ACC112 (cell line): Measurements from ENCODE around the gene DDX1.

Experiments used
- H2AFZ ChIP-seq: fragments of 200-600 bp; sonication (generic); one replicate; pipeline ENCODE4 v1.6.0; 2017; ENCODE audit warnings: antibody characterized with exemption, low read length; ENCODE audit not compliant: unreplicated experiment
- H3K27ac ChIP-seq: fragments of 200-600 bp; sonication (generic); 2 replicates; pipeline ENCODE4 v1.5.1; 2014; ENCODE audit warnings: low read depth, mild to moderate bottlenecking, antibody characterized with exemption, low read length, moderate library complexity
- H3K27me3 ChIP-seq: fragments of 200-600 bp; sonication (generic); 2 replicates; pipeline ENCODE4 v1.6.1; 2014; ENCODE audit warnings: mild to moderate bottlenecking, antibody characterized with exemption, low read length, moderate library complexity, mixed read lengths; ENCODE audit not compliant: insufficient read depth
- H3K36me3 ChIP-seq: fragments of 200-600 bp; sonication (generic); 2 replicates; pipeline ENCODE4 v1.6.1; 2016; ENCODE audit warnings: mild to moderate bottlenecking, antibody characterized with exemption, low read length, moderate library complexity, mixed read lengths; ENCODE audit not compliant: insufficient read depth
- H3K4me1 ChIP-seq: fragments of 200-600 bp; sonication (generic); one replicate; pipeline ENCODE4 v1.6.1; 2016; ENCODE audit warnings: low read length, mixed read lengths; ENCODE audit not compliant: insufficient read depth, unreplicated experiment, control insufficient read depth
- H3K4me3 ChIP-seq: fragments of 200-600 bp; sonication (generic); 2 replicates; pipeline ENCODE4 v1.5.1; 2014; ENCODE audit warnings: mild to moderate bottlenecking, low read depth, low read length
- H3K79me2 ChIP-seq: fragments of 200-600 bp; sonication (generic); one replicate; pipeline ENCODE4 v1.6.0; 2016; ENCODE audit warnings: low read length; ENCODE audit not compliant: control insufficient read depth, unreplicated experiment, insufficient read depth

The DDX1 gene

GRCh38 chr2:15630978-15631719 is 39.5 kb downstream of the DDX1 start:
- Histone ChIP-seq H3K27ac (no peak overlapping the region), H2AFZ (no peak overlapping the region), H3K36me3 (peaks cover 48% of the 10 kb centered on the region), H3K27me3 (no peaks in the 10 kb centered on the region), H3K4me1 (no peaks in the 10 kb centered on the region), H3K4me3 (no peak overlapping the region), H3K79me2 (no peaks in the 10 kb centered on the region)

GRCh38 chr2:15631883-15632282 is 40.2 kb downstream of the DDX1 start:
- Histone ChIP-seq H3K79me2 (no peaks in the 10 kb centered on the region), H3K27me3 (no peaks in the 10 kb centered on the region), H3K36me3 (peaks cover 50% of the 10 kb centered on the region), H3K4me3 (no peak overlapping the region), H3K27ac (no peak overlapping the region), H2AFZ (no peak overlapping the region), H3K4me1 (no peaks in the 10 kb centered on the region)

GRCh38 chr2:15633043-15633970 is 41.6 kb downstream of the DDX1 start:
- Histone ChIP-seq H3K4me3 (no peak overlapping the region), H3K36me3 (peaks cover 39% of the 10 kb centered on the region)

GRCh38 chr2:15633971-15634346 is 42.3 kb downstream of the DDX1 start:
- Histone ChIP-seq H2AFZ (no peak overlapping the region), H3K27ac (no peak overlapping the region), H3K4me3 (no peak overlapping the region), H3K27me3 (no peaks in the 10 kb centered on the region), H3K4me1 (peaks cover 16% of the 10 kb centered on the region), H3K79me2 (no peaks in the 10 kb centered on the region), H3K36me3 (peaks cover 33% of the 10 kb centered on the region)

More at GRCh38 chr2:15633043-15633970, 41.6 kb downstream of the DDX1 start:
- Histone ChIP-seq H3K79me2 (no peaks in the 10 kb centered on the region), H3K4me1 (peaks cover 9% of the 10 kb centered on the region), H3K27ac (no peak overlapping the region), H3K27me3 (no peaks in the 10 kb centered on the region), H2AFZ (no peak overlapping the region)

GRCh38 chr2:15634846-15635490 is 43.3 kb downstream of the DDX1 start:
- Histone ChIP-seq H2AFZ (no peak overlapping the region), H3K36me3 (peaks cover 25% of the 10 kb centered on the region), H3K79me2 (no peaks in the 10 kb centered on the region), H3K27ac (no peak overlapping the region), H3K4me1 (peaks cover 24% of the 10 kb centered on the region), H3K4me3 (no peak overlapping the region), H3K27me3 (no peaks in the 10 kb centered on the region)

- peaks cover 20% of the 10 kb centered on the region for H3K36me3 ChIP-seq
- no peaks in the 10 kb centered on the region for H3K27me3 ChIP-seq
- no peak overlapping the region for H3K27ac ChIP-seq
- no peak overlapping the region for H3K4me3 ChIP-seq
- H3K4me1 ChIP-seq = peaks cover 32% of the 10 kb centered on the region
- no peak overlapping the region for H2AFZ ChIP-seq
- H3K79me2 ChIP-seq = no peaks in the 10 kb centered on the region
These were observed 45.5 kb downstream of the DDX1 start for GRCh38 chr2:15636972-15637785.

- Histone ChIP-seq H3K4me1 (peaks cover 32% of the 10 kb centered on the region), H3K27ac (peak overlapping the region; percentile 9; the same call in 1 of the 2 replicates), H3K27me3 (no peaks in the 10 kb centered on the region), H3K4me3 (no peak overlapping the region), H2AFZ (no peak overlapping the region), H3K79me2 (no peaks in the 10 kb centered on the region), H3K36me3 (peaks cover 20% of the 10 kb centered on the region)
These were observed 47.1 kb downstream of the DDX1 start for GRCh38 chr2:15638720-15639119.

GRCh38 chr2:15639323-15640251 is 47.9 kb downstream of the DDX1 start:
- Histone ChIP-seq H3K79me2 (no peaks in the 10 kb centered on the region), H2AFZ (no peak overlapping the region), H3K27me3 (peaks cover 5% of the 10 kb centered on the region; the same call in 1 of the 2 replicates), H3K27ac (peak overlapping the region; percentile 9; the same call in 1 of the 2 replicates), H3K4me1 (peaks cover 32% of the 10 kb centered on the region), H3K4me3 (no peak overlapping the region), H3K36me3 (peaks cover 11% of the 10 kb centered on the region)

- peaks cover 12% of the 10 kb centered on the region; the same call in 1 of the 2 replicates for H3K27me3 ChIP-seq
- no peak overlapping the region for H3K4me3 ChIP-seq
- no peaks in the 10 kb centered on the region for H3K79me2 ChIP-seq
- H3K36me3 ChIP-seq = peaks cover 11% of the 10 kb centered on the region
- no peak overlapping the region for H3K27ac ChIP-seq
- peaks cover 32% of the 10 kb centered on the region for H3K4me1 ChIP-seq
- no peak overlapping the region for H2AFZ ChIP-seq
These were observed 48.6 kb downstream of the DDX1 start for GRCh38 chr2:15640261-15640711.
